Osteoblast (primary cell): ENCODE results near the gene CASZ1. TPM values are rescaled to one million over a fixed set of nuclear protein-coding genes. Genes with fewer than 3 reads are reported as not detected.

Experiments used
- DNase-seq: peaks from one replicate; pipeline ENCODE4 v3.0.0; 2011; ENCODE audit warnings: low spot score, mixed read lengths; ENCODE audit not compliant: insufficient read length; ENCODE audit errors: missing footprints
- H2AFZ ChIP-seq: 2 replicates; pipeline ENCODE4 v1.6.0; 2011; ENCODE audit warnings: mild to moderate bottlenecking, low read length
- H3K27ac ChIP-seq: 2 replicates; pipeline ENCODE4 v1.5.1; 2011; ENCODE audit warnings: mild to moderate bottlenecking, low read depth, low read length, moderate library complexity
- H3K27me3 ChIP-seq: 2 replicates; pipeline ENCODE4 v1.6.0; 2012; ENCODE audit warnings: mild to moderate bottlenecking, control low read depth, inconsistent platforms, low read length, moderate library complexity; ENCODE audit not compliant: insufficient read depth
- H3K36me3 ChIP-seq: 2 replicates; pipeline ENCODE4 v1.5.1; 2011; ENCODE audit warnings: mild to moderate bottlenecking, low read length, control low read depth, moderate library complexity; ENCODE audit not compliant: insufficient read depth
- H3K4me1 ChIP-seq: 2 replicates; pipeline ENCODE4 v1.5.1; 2011; ENCODE audit warnings: mild to moderate bottlenecking, low read length, control low read depth, moderate library complexity; ENCODE audit not compliant: insufficient read depth
- H3K4me2 ChIP-seq: 2 replicates; pipeline ENCODE4 v1.6.0; 2011; ENCODE audit warnings: mild to moderate bottlenecking, low read length; ENCODE audit not compliant: insufficient read depth
- H3K4me3 ChIP-seq: fragments of 200-600 bp; sonication (generic); 3 replicates; pipeline ENCODE4 v1.5.1; 2012; ENCODE audit warnings: mild to moderate bottlenecking, low read length, inconsistent platforms; ENCODE audit not compliant: insufficient read depth
- H3K79me2 ChIP-seq: 2 replicates; pipeline ENCODE4 v1.6.0; 2012; ENCODE audit warnings: mild to moderate bottlenecking, low read length, control low read depth, inconsistent platforms; ENCODE audit not compliant: insufficient read depth
- H3K9me3 ChIP-seq: 2 replicates; pipeline ENCODE4 v1.5.1; 2011; ENCODE audit warnings: low read depth, low read length, control low read depth
- H4K20me1 ChIP-seq: 2 replicates; pipeline ENCODE4 v1.6.0; 2012; ENCODE audit warnings: mild to moderate bottlenecking, low read length, control low read depth; ENCODE audit not compliant: insufficient read depth
- CTCF ChIP-seq: IDR thresholded peaks from 2 replicates; pipeline ENCODE4 v1.5.1; 2011; ENCODE audit warnings: mild to moderate bottlenecking, low read depth, low read length, moderate library complexity; ENCODE audit errors: extremely low read depth
- total RNA-seq: library from RNA; depleted of rRNA; stranded (reverse); fragments of >200 nt; gene quantifications from 2 replicates; pipeline ENCODE4 v1.2.3, GENCODE V29; 2012

The CASZ1 gene
- total RNA-seq, 1 donor, result 0.36 TPM

GRCh38 chr1:10707208-10707607 lies 89.2 kb downstream of the CASZ1 start:
- DNase-seq, result no peak
- no peak overlapping the region for H3K4me3 ChIP-seq
- H4K20me1 ChIP-seq, result no peaks in the 10 kb centered on the region
- peaks cover 50% of the 10 kb centered on the region for H3K27me3 ChIP-seq
- H3K79me2 ChIP-seq, result no peaks in the 10 kb centered on the region
- no peak overlapping the region for H3K27ac ChIP-seq
- no peak overlapping the region for H3K4me2 ChIP-seq
- H3K36me3 ChIP-seq, result no peaks in the 10 kb centered on the region
- no peak overlapping the region for H2AFZ ChIP-seq
- no peaks in the 10 kb centered on the region for H3K4me1 ChIP-seq
- TF ChIP-seq CTCF, result no peak
- no peaks in the 10 kb centered on the region for H3K9me3 ChIP-seq

GRCh38 chr1:10706376-10706913 lies 90.0 kb downstream of the CASZ1 start:
- DNase-seq, result no peak
- no peak for TF ChIP-seq CTCF
- H4K20me1 ChIP-seq, result no peaks in the 10 kb centered on the region
- no peaks in the 10 kb centered on the region for H3K36me3 ChIP-seq
- no peak overlapping the region for H3K27ac ChIP-seq
- no peaks in the 10 kb centered on the region for H3K9me3 ChIP-seq
- H2AFZ ChIP-seq, result no peak overlapping the region
- H3K27me3 ChIP-seq, result peaks cover 53% of the 10 kb centered on the region
- no peaks in the 10 kb centered on the region for H3K79me2 ChIP-seq
- H3K4me2 ChIP-seq, result no peak overlapping the region
- H3K4me3 ChIP-seq, result no peak overlapping the region
- no peaks in the 10 kb centered on the region for H3K4me1 ChIP-seq

- no peaks in the 10 kb centered on the region for H3K79me2 ChIP-seq
- H3K4me1 ChIP-seq, result no peaks in the 10 kb centered on the region
- no peak for TF ChIP-seq CTCF
- no peak for DNase-seq
- no peak overlapping the region for H3K4me3 ChIP-seq
- no peaks in the 10 kb centered on the region for H4K20me1 ChIP-seq
- H3K36me3 ChIP-seq, result no peaks in the 10 kb centered on the region
- H3K9me3 ChIP-seq, result no peaks in the 10 kb centered on the region
- no peak overlapping the region for H2AFZ ChIP-seq
- H3K27ac ChIP-seq, result no peak overlapping the region
- H3K4me2 ChIP-seq, result no peak overlapping the region
- peaks cover 53% of the 10 kb centered on the region for H3K27me3 ChIP-seq
Measured at GRCh38 chr1:10705953-10706352, 90.5 kb downstream of the CASZ1 start.

GRCh38 chr1:10704368-10704882 lies 92.0 kb downstream of the CASZ1 start:
- no peak overlapping the region for H3K4me2 ChIP-seq
- TF ChIP-seq CTCF, result no peak
- H3K4me3 ChIP-seq, result no peak overlapping the region
- no peaks in the 10 kb centered on the region for H3K9me3 ChIP-seq
- no peak for DNase-seq
- no peaks in the 10 kb centered on the region for H3K4me1 ChIP-seq
- H3K36me3 ChIP-seq, result no peaks in the 10 kb centered on the region
- H3K27me3 ChIP-seq, result peaks cover 63% of the 10 kb centered on the region
- H3K27ac ChIP-seq, result no peak overlapping the region
- no peak overlapping the region for H2AFZ ChIP-seq
- no peaks in the 10 kb centered on the region for H4K20me1 ChIP-seq
- H3K79me2 ChIP-seq, result no peaks in the 10 kb centered on the region
